H1 (cell line): Measurements from ENCODE around the gene TRIM62. TPM values are rescaled to one million over a fixed set of nuclear protein-coding genes. Genes with fewer than 3 reads are reported as not detected.

Source experiments
- CTCF ChIA-PET: fragments of 300-600 bp; sonication (Branson Sonifier 250); formaldehyde crosslinking; loops from one replicate; lab custom pipeline; 2021; ENCODE audit not compliant: partially characterized antibody; lab: Charles Lee
- POLR2A ChIA-PET: fragments of 300-600 bp; sonication (Branson Sonifier 250); formaldehyde crosslinking; loops from one replicate; lab custom pipeline; 2021; ENCODE audit warnings: inconsistent platforms; ENCODE audit not compliant: partially characterized antibody; lab: Charles Lee
- DNase-seq, 2 experiments: peaks; one replicate each; pipeline versions ENCODE4 v3.0.0 to v3.0.0-alpha.2; 2010 to 2022; ENCODE audit warnings: low spot score in 2 of 2, low read depth in 1 of 2, mixed read lengths in 1 of 2
- FAIRE-seq: peaks from 2 replicates; lab custom pipeline; 2011; peaks lifted over from hg19 to GRCh38; lab: Jason Lieb, UNC
- H2AFZ ChIP-seq: 2 replicates; pipeline ENCODE4 v1.8.1; 2012; ENCODE audit warnings: low read length, inconsistent platforms
- H2AK5ac ChIP-seq: 2 replicates; pipeline ENCODE4 v1.6.1; 2013; ENCODE audit warnings: low read depth, low read length
- H2BK120ac ChIP-seq: replicated peaks from 2 replicates; pipeline ENCODE3; 2013; ENCODE audit warnings: low read depth, low read length, inconsistent platforms
- H2BK12ac ChIP-seq: 2 replicates; pipeline ENCODE4 v1.6.1; 2013; ENCODE audit warnings: low read depth, low read length
- H2BK15ac ChIP-seq: 2 replicates; pipeline ENCODE4 v1.6.1; 2013; ENCODE audit warnings: low read length
- H2BK20ac ChIP-seq: 2 replicates; pipeline ENCODE4 v1.6.1; 2013; ENCODE audit warnings: low read length
- H2BK5ac ChIP-seq: 2 replicates; pipeline ENCODE4 v1.6.1; 2013; ENCODE audit warnings: low read depth, low read length
- H3K14ac ChIP-seq: 2 replicates; pipeline ENCODE4 v1.6.1; 2013; ENCODE audit warnings: inconsistent platforms; ENCODE audit not compliant: insufficient read length
- H3K18ac ChIP-seq: 2 replicates; pipeline ENCODE4 v1.6.1; 2013; ENCODE audit warnings: low read length; ENCODE audit errors: extremely low read depth
- H3K23ac ChIP-seq: 2 replicates; pipeline ENCODE4 v1.6.1; 2013; ENCODE audit warnings: inconsistent platforms; ENCODE audit not compliant: insufficient read length
- H3K23me2 ChIP-seq: 2 replicates; pipeline ENCODE4 v1.6.1; 2013; ENCODE audit warnings: low read depth, low read length
- H3K27ac ChIP-seq: 2 replicates; pipeline ENCODE4 v1.6.1; 2011; ENCODE audit warnings: low read depth, low read length, inconsistent platforms
- H3K27me3 ChIP-seq, 4 experiments: replicated peaks in 1 of 4; 1 replicate in 1 of 4; 2 replicates in 3 of 4; pipeline versions ENCODE4 v1.6.1 to v1.8.1; 2011 to 2013; ENCODE audit warnings: low read length in 3 of 4, mild to moderate bottlenecking in 3 of 4, inconsistent platforms in 2 of 4, mixed read lengths in 2 of 4, moderate library complexity in 1 of 4; ENCODE audit not compliant: control insufficient read depth in 3 of 4, insufficient read depth in 3 of 4; ENCODE audit errors: extremely low read depth in 1 of 4
- H3K36me3 ChIP-seq, 4 experiments: 2 replicates each; pipeline versions ENCODE4 v1.6.1 to v1.8.1; 2011 to 2013; ENCODE audit warnings: mild to moderate bottlenecking in 4 of 4, low read length in 3 of 4, moderate library complexity in 2 of 4, control low read depth in 1 of 4, inconsistent platforms in 1 of 4; ENCODE audit not compliant: insufficient read depth in 4 of 4, control insufficient read depth in 2 of 4
- H3K4ac ChIP-seq: replicated peaks from 2 replicates; pipeline ENCODE3; 2013; ENCODE audit warnings: low read length, low read depth, mixed read lengths, inconsistent platforms; ENCODE audit not compliant: insufficient read length
- H3K4me1 ChIP-seq, 4 experiments: replicated peaks in 1 of 4; 1 replicate in 1 of 4; 2 replicates in 3 of 4; pipeline versions ENCODE4 v1.6.1 to v1.8.1; 2011 to 2013; ENCODE audit warnings: low read length in 3 of 4, inconsistent platforms in 2 of 4, mixed read lengths in 1 of 4; ENCODE audit not compliant: insufficient read depth in 4 of 4, control insufficient read depth in 3 of 4
- H3K4me2 ChIP-seq, 2 experiments: 2 replicates each; pipeline versions ENCODE4 v1.6.1 to v1.8.1; 2011 to 2013; ENCODE audit warnings: low read depth in 2 of 2, low read length in 2 of 2, control low read depth in 1 of 2, inconsistent platforms in 1 of 2, mild to moderate bottlenecking in 1 of 2; ENCODE audit not compliant: insufficient read depth in 1 of 2
- H3K4me3 ChIP-seq, 4 experiments: fragments of 200-600, 300-600 bp in 1 of 4; sonication (generic), shearing (Covaris generic), sonication (Bioruptor Twin) in 1 of 4; 2 replicates each; pipeline versions ENCODE4 v1.5.1 to v1.8.1; 2011 to 2016; ENCODE audit warnings: low read length in 4 of 4, low read depth in 3 of 4, control low read depth in 2 of 4, inconsistent platforms in 2 of 4, mild to moderate bottlenecking in 2 of 4, mixed read lengths in 1 of 4, moderate library complexity in 1 of 4; ENCODE audit not compliant: insufficient read depth in 2 of 4; ENCODE audit errors: extremely low read depth in 1 of 4
- H3K56ac ChIP-seq: replicated peaks from 2 replicates; pipeline ENCODE3; 2013; ENCODE audit warnings: low read depth, mild to moderate bottlenecking, mixed read lengths, low read length, inconsistent platforms; ENCODE audit not compliant: insufficient read length
- H3K79me1 ChIP-seq: 2 replicates; pipeline ENCODE4 v1.6.1; 2013; ENCODE audit warnings: low read depth, low read length, control low read depth
- H3K79me2 ChIP-seq, 2 experiments: 2 replicates each; pipeline versions ENCODE4 v1.6.1 to v1.8.1; 2012 to 2013; ENCODE audit warnings: low read length in 2 of 2, mild to moderate bottlenecking in 2 of 2, inconsistent platforms in 1 of 2; ENCODE audit not compliant: insufficient read depth in 2 of 2, control insufficient read depth in 1 of 2
- H3K9ac ChIP-seq, 4 experiments: replicated peaks in 1 of 4; 1 replicate in 1 of 4; 2 replicates in 3 of 4; pipeline versions ENCODE4 v1.6.1 to v1.8.1; 2011 to 2013; ENCODE audit warnings: low read depth in 3 of 4, low read length in 3 of 4, control low read depth in 2 of 4, mild to moderate bottlenecking in 2 of 4, moderate library complexity in 2 of 4, inconsistent platforms in 1 of 4; ENCODE audit errors: extremely low read depth in 1 of 4
- H3K9me3 ChIP-seq, 2 experiments: 2 replicates each; pipeline versions ENCODE4 v1.6.1 to v1.8.1; 2012 to 2013; ENCODE audit warnings: mild to moderate bottlenecking in 2 of 2, moderate library complexity in 2 of 2, control low read depth in 1 of 2, inconsistent platforms in 1 of 2, low read depth in 1 of 2, low read length in 1 of 2, mixed read lengths in 1 of 2; ENCODE audit not compliant: insufficient read depth in 2 of 2
- H4K20me1 ChIP-seq, 2 experiments: replicated peaks in 1 of 2; 2 replicates each; pipeline versions ENCODE3 to v1.8.1; 2011 to 2013; ENCODE audit warnings: inconsistent platforms in 2 of 2, low read length in 2 of 2, mild to moderate bottlenecking in 1 of 2; ENCODE audit not compliant: insufficient read depth in 2 of 2, control insufficient read depth in 1 of 2
- H4K5ac ChIP-seq: 2 replicates; pipeline ENCODE4 v1.6.1; 2013; ENCODE audit warnings: low read length, low read depth, mixed read lengths, inconsistent platforms; ENCODE audit not compliant: insufficient read length
- H4K8ac ChIP-seq: 2 replicates; pipeline ENCODE4 v1.8.0; 2013; ENCODE audit warnings: mild to moderate bottlenecking, moderate library complexity, low read length, inconsistent platforms; ENCODE audit not compliant: insufficient read depth; ENCODE audit errors: extremely low read depth
- H4K91ac ChIP-seq: replicated peaks from 2 replicates; pipeline ENCODE3; 2013; ENCODE audit warnings: low read length, mixed read lengths, inconsistent platforms; ENCODE audit not compliant: insufficient read length
- CTCF ChIP-seq, 3 experiments: IDR thresholded peaks; 1 replicate in 2 of 3; 2 replicates in 1 of 3; pipeline versions ENCODE4 v1.5.1 to v1.6.1; 2011; ENCODE audit warnings: low read length in 3 of 3, mild to moderate bottlenecking in 3 of 3, inconsistent platforms in 2 of 3, low read depth in 1 of 3, moderate library complexity in 1 of 3; ENCODE audit not compliant: insufficient read depth in 1 of 3; ENCODE audit errors: control extremely low read depth in 1 of 3
- HDAC2 ChIP-seq, 2 experiments: fragments of 300-600 bp in 1 of 2; sonication (generic) in 1 of 2; IDR thresholded peaks; 2 replicates each; pipeline ENCODE4 v1.6.1; 2011 to 2012; ENCODE audit warnings: low read depth in 2 of 2, low read length in 2 of 2, mild to moderate bottlenecking in 2 of 2, moderate library complexity in 2 of 2, borderline replicate concordance in 1 of 2, inconsistent platforms in 1 of 2
- RAD21 ChIP-seq, 2 experiments: IDR thresholded peaks in 1 of 2; conservative IDR thresholded peaks in 1 of 2; 2 replicates each; pipeline ENCODE4 v1.6.1; 2011; ENCODE audit warnings: low read depth in 2 of 2, low read length in 2 of 2, improper control_type of control experiment in 1 of 2, inconsistent platforms in 1 of 2, mild to moderate bottlenecking in 1 of 2, moderate library complexity in 1 of 2
- TEAD4 ChIP-seq: IDR thresholded peaks from 2 replicates; pipeline ENCODE4 v1.6.1; 2012; ENCODE audit warnings: low read depth, low read length, inconsistent platforms, mixed read lengths
- WGBS, 2 experiments: shearing (Covaris generic) in 1 of 2; methylation state at CpG; one replicate each; pipeline versions ENCODE4 v1.1.6 to v1.1.7; 2013 to 2015; ENCODE audit warnings: low lambda C conversion rate in 2 of 2, mixed read lengths in 2 of 2, inconsistent platforms in 1 of 2, low coverage in 1 of 2, missing lambda C conversion rate in 1 of 2; ENCODE audit not compliant: insufficient replicate concordance in 2 of 2, insufficient coverage in 1 of 2, insufficient read length in 1 of 2; ENCODE audit errors: extremely low coverage in 1 of 2, missing lambda C conversion rate in 1 of 2; 5-methylcytosine and 5-hydroxymethylcytosine counted together
- polyA plus RNA-seq, 7 experiments: library from polyadenylated mRNA; depleted of rRNA in 3 of 7; stranded (reverse) in 5 of 7; unstranded in 2 of 7; fragments of >200 nt in 5 of 7; fragments of 200-250 nt in 2 of 7; gene quantifications; 1 replicate in 5 of 7; 2 replicates in 1 of 7; 4 replicates in 1 of 7; pipeline versions ENCODE4 v1.2.1 to v1.2.3, GENCODE V29; 2011 to 2013; ENCODE audit warnings: missing spikeins in 2 of 7, mixed read lengths in 2 of 7
- total RNA-seq: library from RNA; stranded (reverse); fragmentation: NEBNext Ultra II Directional; extraction: Animal tissue kit (Norgen Biotek cat#: 25700); gene quantifications from 2 replicates; pipeline ENCODE4 v1.2.1, GENCODE V29; 2021

The TRIM62 gene
- total and polyA plus RNA-seq, 2 of the 8 experiments (the other 6 are each of a cell fraction or from before 2014, with no cell fraction given), result 6.3 to 10.8 TPM

GRCh38 chr1:33137800-33138199 is 44.0 kb downstream of the TRIM62 start:
- Histone ChIP-seq H3K14ac (no peak overlapping the region), H2BK12ac (no peak overlapping the region), H3K4me3 (no peak overlapping the region), H2BK120ac (no peak overlapping the region), H2BK20ac (no peak overlapping the region), H4K91ac (no peak overlapping the region), H3K27me3 (no peaks in the 10 kb centered on the region; a peak in 1 of 7 replicates), H3K23ac (no peak overlapping the region), H2BK5ac (no peak overlapping the region), H3K9me3 (no peaks in the 10 kb centered on the region), H4K20me1 (no peaks in the 10 kb centered on the region), H3K27ac (no peak overlapping the region), H4K8ac (no peak overlapping the region), H3K4me2 (no peak overlapping the region), H2BK15ac (no peak overlapping the region), H2AFZ (no peak overlapping the region), H3K4ac (no peak overlapping the region), H3K56ac (no peak overlapping the region), H4K5ac (no peak overlapping the region), H3K4me1 (peaks cover 6 to 20% (median 11%) of the 10 kb centered on the region in 4 experiments), H3K9ac (no peak overlapping the region), H3K23me2 (no peaks in the 10 kb centered on the region; the same call in 1 of the 2 replicates), H2AK5ac (no peak overlapping the region), H3K18ac (no peak overlapping the region), H3K79me1 (no peaks in the 10 kb centered on the region), H3K79me2 (no peaks in the 10 kb centered on the region), H3K36me3 (no peaks in the 10 kb centered on the region)
- no peak for TF ChIP-seq HDAC2 (IDR thresholded peaks at IDR 0.05; ENCODE audit: borderline replicate concordance in 1 of 2, low read depth in 2 of 2, low read length in 2 of 2)
- peak; percentile 74 to 89 (median 86) for TF ChIP-seq CTCF (IDR thresholded peaks at IDR 0.05; ENCODE audit: control extremely low read depth in 1 of 3, insufficient read depth in 1 of 3, low read depth in 1 of 3, low read length in 3 of 3)
- TF ChIP-seq RAD21 (IDR thresholded peaks at IDR 0.05 in 1 of 2, conservative IDR thresholded peaks at IDR 0.05 in 1 of 2; ENCODE audit: low read depth in 2 of 2, low read length in 2 of 2), result peak; percentile 73 to 80
- 0 out of 2 replicates have a peak, but pooled peaks have one; percentile 2 for TF ChIP-seq TEAD4
- ChIA-PET POLR2A (interaction anchor here (0.9 to 1.7 kb wide), 5 partner anchors 10 to 117 kb away, joined by 3 to 4 read pairs (median 3); no protein-coding TSS in a partner anchor), CTCF (interaction anchor here (0.6 to 6.1 kb wide), 37 partner anchors 8 to 673 kb away, joined by 3 to 55 read pairs (median 4); partner anchors contain the start of genes TRIM62 and ZBTB8B)
- WGBS, 2 experiments, result 29% methylated on average over 8 of the region's 8 CpGs; no CpG with 5 or more reads in 1 of the 2 experiments
- DNase-seq, result peak in 1 of 2 experiments; percentile 85
- peak; percentile 95 for FAIRE-seq
